C4-2B (cell line): ENCODE data around the gene TTC5.
A peak's percentile ranks its signal among the peaks of the same experiment; 100 is the strongest.

Experiments used
- H3K27ac ChIP-seq: fragments of 450-650 bp; 2 replicates; pipeline ENCODE4 v1.5.1; 2017
- CTCF ChIP-seq: fragments of 450-650 bp; conservative IDR thresholded peaks from 2 replicates; pipeline ENCODE4 v1.5.1; 2017; ENCODE audit warnings: mild to moderate bottlenecking
- ZFX ChIP-seq: fragments of 450-650 bp; IDR thresholded peaks from 2 replicates; pipeline ENCODE4 v1.6.1; 2017

Gene TTC5

GRCh38 chr14:20331053-20331613 is 25.4 kb upstream of the TTC5 start:
- TF ChIP-seq CTCF: no peak
- TF ChIP-seq ZFX: no peak
- H3K27ac ChIP-seq: no peak overlapping the region

GRCh38 chr14:20329355-20329754 is 23.6 kb upstream of the TTC5 start:
- no peak overlapping the region for H3K27ac ChIP-seq
- TF ChIP-seq ZFX: no peak
- TF ChIP-seq CTCF: no peak

DNA sequence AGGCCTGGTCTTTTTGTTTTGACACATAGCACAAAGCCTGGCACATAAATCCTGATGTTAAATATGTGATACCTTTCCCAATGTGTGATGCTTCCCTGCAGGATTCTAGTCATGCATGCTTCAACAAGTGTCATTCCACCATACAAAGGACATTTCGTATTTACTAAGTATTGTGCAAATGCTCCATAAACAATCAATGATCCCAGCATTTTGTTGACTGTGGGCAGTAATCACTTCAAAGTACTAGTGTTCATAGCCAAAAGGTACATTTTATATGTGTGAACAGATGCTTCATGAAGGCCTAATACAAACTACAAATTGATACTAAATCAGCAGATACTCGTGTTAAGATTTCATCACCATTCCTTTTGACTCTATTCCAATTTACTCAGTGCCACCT is 23.0 kb upstream of the TTC5 start:
- no peak for TF ChIP-seq CTCF
- no peak for TF ChIP-seq ZFX
- H3K27ac ChIP-seq: no peak overlapping the region

DNA sequence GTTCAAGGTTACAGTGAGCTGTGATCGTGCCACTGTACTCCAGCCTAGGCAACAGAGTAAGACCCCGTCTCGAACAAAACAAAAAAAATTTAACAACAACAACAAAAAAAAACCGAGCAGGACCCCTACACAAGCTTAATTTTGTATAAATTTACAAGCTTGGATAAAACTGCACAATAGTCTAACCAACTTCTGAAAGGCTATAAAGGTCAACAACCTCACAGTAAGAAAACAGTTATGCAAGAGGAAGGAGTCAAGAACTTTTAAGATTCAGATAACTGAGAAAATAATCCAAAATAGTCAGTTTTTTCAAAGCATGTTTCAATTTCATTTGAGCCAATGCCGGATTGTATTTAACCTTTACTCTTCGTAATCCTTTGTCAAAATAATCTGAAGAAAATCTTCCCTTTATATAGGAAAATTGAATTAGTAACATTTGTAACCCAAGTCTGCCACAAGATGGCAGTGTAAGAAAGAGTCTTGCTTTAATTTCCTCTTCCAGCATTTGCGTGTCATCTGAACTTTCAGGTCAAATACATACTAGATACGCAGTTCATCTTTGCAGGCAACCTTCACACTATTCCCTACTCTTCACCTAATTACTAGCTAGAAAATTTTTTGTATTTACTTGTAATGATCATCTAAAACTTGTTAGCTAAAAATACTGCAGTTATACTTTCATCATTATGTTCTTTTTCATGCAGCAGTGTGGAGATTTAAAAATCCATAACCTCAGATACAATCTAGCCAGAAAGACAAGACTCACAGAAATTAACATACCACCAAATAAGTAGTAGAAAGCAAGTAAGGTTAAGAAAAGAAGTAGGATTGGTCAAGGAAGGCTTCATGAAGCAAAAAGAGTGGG is 21.5 kb upstream of the TTC5 start:
- no peak overlapping the region for H3K27ac ChIP-seq
- TF ChIP-seq CTCF (peak; percentile 82), ZFX (no peak)

DNA sequence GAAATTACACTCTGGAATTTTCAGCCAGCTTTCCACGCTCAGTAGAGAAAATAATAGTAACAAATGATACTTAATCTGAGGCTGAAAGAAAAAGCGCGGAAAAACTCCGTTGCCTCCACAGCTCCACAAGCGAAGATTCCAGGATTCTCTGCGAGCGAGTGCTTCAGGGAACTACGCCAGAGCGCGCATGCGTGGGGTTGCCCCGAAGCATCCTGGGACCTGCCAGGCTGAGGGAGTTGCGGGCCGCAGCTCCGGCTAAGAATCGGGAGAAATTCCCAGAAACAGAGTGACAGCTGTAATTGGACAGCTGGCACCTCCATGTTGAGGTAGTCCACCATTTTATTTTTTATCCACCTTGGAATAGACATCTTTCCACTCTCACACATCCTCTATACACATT is 12.0 kb upstream of the TTC5 start:
- no peak overlapping the region for H3K27ac ChIP-seq
- TF ChIP-seq ZFX (no peak), CTCF (no peak)

DNA sequence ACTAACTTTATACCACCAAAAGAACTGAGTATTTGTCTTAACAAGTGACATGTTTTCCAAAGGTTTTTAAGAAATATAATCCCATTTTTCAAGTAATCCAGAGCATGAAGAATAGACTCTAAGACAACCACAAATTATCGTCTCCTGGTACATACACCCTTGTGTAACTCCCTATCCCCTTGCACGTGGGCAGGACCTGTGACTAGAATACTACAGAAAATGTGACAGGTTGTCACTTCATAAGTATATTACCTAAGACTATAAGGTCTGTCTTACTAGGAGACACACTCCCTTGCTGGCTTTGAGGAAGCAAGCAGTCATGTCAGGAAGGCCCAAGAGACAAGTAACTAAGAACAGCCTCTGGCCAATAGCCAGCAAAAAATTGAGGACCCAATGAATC is 8.3 kb upstream of the TTC5 start:
- no peak for TF ChIP-seq CTCF
- TF ChIP-seq ZFX: no peak
- no peak overlapping the region for H3K27ac ChIP-seq

DNA sequence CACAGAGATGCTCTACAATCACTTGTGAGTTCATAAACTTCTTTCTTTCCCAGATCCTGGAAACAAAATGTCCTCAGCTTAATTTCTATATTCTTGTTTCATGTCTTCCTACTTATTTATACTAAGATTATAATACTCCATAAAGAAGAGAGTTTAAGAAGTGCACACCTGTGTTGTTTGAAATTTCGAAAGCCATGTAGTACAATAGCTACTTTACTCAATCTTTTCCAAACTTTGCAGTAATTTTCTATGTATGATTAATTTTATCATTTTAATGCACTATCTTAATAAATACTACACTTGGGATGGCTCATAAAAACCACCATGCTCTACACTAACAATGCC is 300 bp upstream of the TTC5 start:
- TF ChIP-seq CTCF (peak; percentile 66), ZFX (no peak)
- H3K27ac ChIP-seq: no peak overlapping the region
